ENCODE results near the gene PDCL2. TPM values are rescaled to one million over a fixed set of nuclear protein-coding genes. Genes with fewer than 3 reads are reported as not detected.

Gene PDCL2
- total and polyA plus RNA-seq, 2 experiments from 2014 or later: 0.35 to 1.9 TPM

DNA sequence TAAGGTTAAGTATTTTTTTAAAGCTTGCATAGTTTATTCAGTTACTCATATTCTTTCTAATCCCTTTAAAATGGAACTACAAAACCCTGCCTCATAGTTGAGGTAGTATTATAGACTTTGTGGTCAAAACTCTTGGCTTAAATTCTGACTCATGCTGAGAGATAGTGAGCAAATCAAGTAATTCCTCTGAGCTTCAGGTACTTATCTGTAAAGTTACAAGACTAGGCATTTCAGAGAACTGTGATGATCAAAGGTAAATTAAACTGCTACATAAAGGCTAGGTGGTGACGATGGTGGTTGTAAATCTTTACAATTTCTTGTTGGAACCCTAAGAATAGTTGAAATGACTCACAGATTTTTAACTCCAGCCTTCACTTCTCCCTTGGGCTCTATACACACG, 42.2 kb downstream of the PDCL2 start:
- Mint-ChIP-seq H3K27me3 (ENCODE audit: insufficient read depth, low read depth, poor library complexity) (peaks cover 5% of the 10 kb centered on the region), H3K4me3 (no peak overlapping the region), H3K27ac (no peak overlapping the region), H3K4me1 (peaks cover 31% of the 10 kb centered on the region), H3K36me3 (ENCODE audit: low read depth) (0 out of 3 replicates have a peak, but pooled peaks cover 3% of the 10 kb centered on the region), H3K9me3 (no peaks in the 10 kb centered on the region; the same call in 2 of the 3 replicates)
- no peak overlapping the region for H2AFZ ChIP-seq
- no peak overlapping the region for H3K27ac ChIP-seq (ENCODE audit: low read depth)
- H4K20me1 ChIP-seq (replicated peaks; ENCODE audit: insufficient read depth): no peaks in the 10 kb centered on the region
- H3K9me2 ChIP-seq (ENCODE audit: insufficient read depth): no peaks in the 10 kb centered on the region
- peaks cover 19% of the 10 kb centered on the region for H3F3A ChIP-seq (replicated peaks; ENCODE audit: low read depth)
- no peak overlapping the region for H3K4me2 ChIP-seq
- no peaks in the 10 kb centered on the region for H3K27me3 ChIP-seq (ENCODE audit: insufficient read depth)
- peaks cover 23% of the 10 kb centered on the region for H3K4me1 ChIP-seq (ENCODE audit: insufficient read depth)
- TF ChIP-seq POLR2AphosphoS5 (IDR thresholded peaks at IDR 0.05; ENCODE audit: low read depth) (no peak), CREB1 (CRISPR knock-in tag; IDR thresholded peaks at IDR 0.05; ENCODE audit: low read depth) (no peak), ZNF114 (CRISPR knock-in tag; IDR thresholded peaks at IDR 0.05) (no peak), NANOG (IDR thresholded peaks at IDR 0.05; ENCODE audit: borderline replicate concordance) (no peak)
- no peak overlapping the region for H3K4me3 ChIP-seq
- H3K36me3 ChIP-seq (ENCODE audit: insufficient read depth): no peaks in the 10 kb centered on the region
- no peak for DNase-seq (ENCODE audit: low spot score)
- H3K79me2 ChIP-seq (replicated peaks; ENCODE audit: insufficient read depth): peaks cover 6% of the 10 kb centered on the region
- no peak for ATAC-seq

GRCh38 chr4:55547918-55548317, 44.1 kb downstream of the PDCL2 start:
- ATAC-seq (no peak), DNase-seq (ENCODE audit: low spot score) (no peak)
- H3F3A ChIP-seq (replicated peaks; ENCODE audit: low read depth): peaks cover 19% of the 10 kb centered on the region
- H3K27me3 Mint-ChIP-seq (ENCODE audit: insufficient read depth, low read depth, poor library complexity): peaks cover 5% of the 10 kb centered on the region
- peaks cover 6% of the 10 kb centered on the region; the same call in 1 of the 2 replicates for H4K20me1 ChIP-seq (replicated peaks; ENCODE audit: insufficient read depth)
- H3K79me2 ChIP-seq (replicated peaks; ENCODE audit: insufficient read depth): peaks cover 26% of the 10 kb centered on the region
- H3K36me3 Mint-ChIP-seq (ENCODE audit: low read depth): 0 out of 3 replicates have a peak, but pooled peaks cover 3% of the 10 kb centered on the region
- peak overlapping the region; percentile 85 for H3K4me3 Mint-ChIP-seq
- peak overlapping the region; percentile 98 for H3K27ac ChIP-seq (ENCODE audit: low read depth)
- H3K4me1 ChIP-seq (ENCODE audit: insufficient read depth): peaks cover 31% of the 10 kb centered on the region
- peaks cover 42% of the 10 kb centered on the region for H3K4me1 Mint-ChIP-seq
- H3K27ac Mint-ChIP-seq: peak overlapping the region; percentile 92
- H3K4me2 ChIP-seq: peak overlapping the region; percentile 88
- no peaks in the 10 kb centered on the region for H3K9me2 ChIP-seq (ENCODE audit: insufficient read depth)
- H3K27me3 ChIP-seq (ENCODE audit: insufficient read depth): no peaks in the 10 kb centered on the region
- no peak for TF ChIP-seq ZNF114 (CRISPR knock-in tag; IDR thresholded peaks at IDR 0.05)
- no peaks in the 10 kb centered on the region for H3K36me3 ChIP-seq (ENCODE audit: insufficient read depth)
- H2AFZ ChIP-seq: peak overlapping the region; percentile 92; the same call in 1 of the 2 replicates
- H3K9me3 Mint-ChIP-seq: no peaks in the 10 kb centered on the region; the same call in 2 of the 3 replicates
- peak overlapping the region; percentile 84 for H3K4me3 ChIP-seq

DNA sequence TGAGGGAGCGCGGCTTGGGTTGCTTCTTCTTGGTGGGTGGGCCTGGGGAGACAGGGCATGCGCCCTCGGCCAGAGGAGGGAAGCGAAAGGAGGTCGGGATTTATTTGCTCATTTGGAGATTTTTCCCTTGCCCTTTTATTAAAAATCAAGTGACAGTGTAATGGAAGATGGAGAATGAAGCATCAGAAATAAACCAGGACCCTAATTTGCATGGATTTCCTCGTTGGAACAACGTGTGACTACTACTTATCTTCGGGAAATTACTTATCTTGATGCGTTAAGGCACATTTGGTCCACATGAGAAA, 44.6 kb downstream of the PDCL2 start:
- H3K36me3 Mint-ChIP-seq (ENCODE audit: low read depth): 0 out of 3 replicates have a peak, but pooled peaks cover 3% of the 10 kb centered on the region
- H3F3A ChIP-seq (replicated peaks; ENCODE audit: low read depth): peaks cover 19% of the 10 kb centered on the region
- no peaks in the 10 kb centered on the region; the same call in 2 of the 3 replicates for H3K9me3 Mint-ChIP-seq
- peak overlapping the region; percentile 98 for H3K27ac ChIP-seq (ENCODE audit: low read depth)
- H3K27me3 Mint-ChIP-seq (ENCODE audit: insufficient read depth, low read depth, poor library complexity): peaks cover 5% of the 10 kb centered on the region
- peak overlapping the region; percentile 85 for H3K4me3 Mint-ChIP-seq
- H3K27me3 ChIP-seq (ENCODE audit: insufficient read depth): no peaks in the 10 kb centered on the region
- no peaks in the 10 kb centered on the region for H3K9me2 ChIP-seq (ENCODE audit: insufficient read depth)
- peaks cover 45% of the 10 kb centered on the region for H3K4me1 Mint-ChIP-seq
- TF ChIP-seq NANOG (IDR thresholded peaks at IDR 0.05; ENCODE audit: borderline replicate concordance): no peak
- no peak for TF ChIP-seq CREB1 (CRISPR knock-in tag; IDR thresholded peaks at IDR 0.05; ENCODE audit: low read depth)
- no peak for TF ChIP-seq EZH2 (IDR thresholded peaks at IDR 0.05; ENCODE audit: low read depth, unreplicated experiment)
- TF ChIP-seq, protein P1, sequence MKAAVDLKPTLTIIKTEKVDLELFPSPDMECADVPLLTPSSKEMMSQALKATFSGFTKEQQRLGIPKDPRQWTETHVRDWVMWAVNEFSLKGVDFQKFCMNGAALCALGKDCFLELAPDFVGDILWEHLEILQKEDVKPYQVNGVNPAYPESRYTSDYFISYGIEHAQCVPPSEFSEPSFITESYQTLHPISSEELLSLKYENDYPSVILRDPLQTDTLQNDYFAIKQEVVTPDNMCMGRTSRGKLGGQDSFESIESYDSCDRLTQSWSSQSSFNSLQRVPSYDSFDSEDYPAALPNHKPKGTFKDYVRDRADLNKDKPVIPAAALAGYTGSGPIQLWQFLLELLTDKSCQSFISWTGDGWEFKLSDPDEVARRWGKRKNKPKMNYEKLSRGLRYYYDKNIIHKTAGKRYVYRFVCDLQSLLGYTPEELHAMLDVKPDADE (IDR thresholded peaks at IDR 0.05): no peak
- peak overlapping the region; percentile 92; the same call in 1 of the 2 replicates for H2AFZ ChIP-seq
- peaks cover 36% of the 10 kb centered on the region for H3K4me1 ChIP-seq (ENCODE audit: insufficient read depth)
- H4K20me1 ChIP-seq (replicated peaks; ENCODE audit: insufficient read depth): peaks cover 11% of the 10 kb centered on the region
- peak overlapping the region; percentile 88 for H3K4me2 ChIP-seq
- H3K27ac Mint-ChIP-seq: peak overlapping the region; percentile 92
- ATAC-seq (peak; percentile 33), DNase-seq (ENCODE audit: low spot score) (peak; percentile 72)
- peaks cover 31% of the 10 kb centered on the region for H3K79me2 ChIP-seq (replicated peaks; ENCODE audit: insufficient read depth)
- peak overlapping the region; percentile 84 for H3K4me3 ChIP-seq
- H3K36me3 ChIP-seq (ENCODE audit: insufficient read depth): no peaks in the 10 kb centered on the region

Data from GM23338 (cell line).